ENCODE results near the gene DUOXA2. TPM values are rescaled to one million over a fixed set of nuclear protein-coding genes. Genes with fewer than 3 reads are reported as not detected.

Gene DUOXA2
- total and polyA plus RNA-seq, 5 donors, result 0.05 TPM; not detected in 4

DNA sequence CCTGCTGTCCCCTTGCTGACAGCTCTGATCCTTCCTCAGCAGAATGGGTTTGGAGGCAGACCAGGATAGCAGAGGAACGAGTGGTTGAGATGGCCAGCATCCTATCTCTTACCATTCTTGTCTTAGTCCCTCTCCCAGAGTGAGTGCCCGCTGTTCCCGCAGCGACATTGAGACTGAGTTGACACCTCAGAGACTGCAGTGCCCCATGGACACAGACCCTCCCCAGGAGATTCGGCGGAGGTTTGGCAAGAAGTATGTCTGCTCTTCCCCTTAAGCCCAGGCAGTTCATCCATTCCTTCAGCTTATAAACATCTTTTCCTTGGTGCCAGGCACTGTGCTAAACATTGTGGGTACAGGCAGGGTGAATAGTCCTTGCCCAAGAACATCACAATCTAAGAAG is 36.9 kb downstream of the DUOXA2 start:
- DNase-seq, result peak in 1 of 3 donors; percentile 3
- Histone ChIP-seq H3K27ac (ENCODE audit: low read length) (no peak overlapping the region), H3K27me3 (ENCODE audit: control insufficient read depth, insufficient read depth) (no peaks in the 10 kb centered on the region), H3K9me3 (ENCODE audit: control insufficient read depth, low read length) (no peaks in the 10 kb centered on the region), H3K4me3 (ENCODE audit: low read length) (no peak overlapping the region), H3K4me1 (ENCODE audit: control insufficient read depth, insufficient read depth, low read length) (no peaks in the 10 kb centered on the region)
- 87% methylated on average over 6 of the region's 6 CpGs for WGBS
- intact Hi-C loops (cut with DNase I), result no loop called here
- ATAC-seq, result no peak

GRCh38 chr15:45151998-45152828 is 38.1 kb downstream of the DUOXA2 start:
- DNase-seq (peak in 1 of 3 donors; percentile 46), ATAC-seq (peak in 1 of 2 donors; percentile 23)
- Histone ChIP-seq H3K27ac (ENCODE audit: low read length) (no peak overlapping the region), H3K9me3 (ENCODE audit: control insufficient read depth, low read length) (no peaks in the 10 kb centered on the region), H3K4me1 (ENCODE audit: control insufficient read depth, insufficient read depth, low read length) (no peaks in the 10 kb centered on the region), H3K27me3 (ENCODE audit: control insufficient read depth, insufficient read depth) (no peaks in the 10 kb centered on the region), H3K4me3 (ENCODE audit: low read length) (no peak overlapping the region)
- WGBS, result 91% methylated on average over 36 of the region's 36 CpGs
- intact Hi-C loops (cut with DNase I), result no loop called here

- WGBS, result 74% methylated on average over 8 of the region's 8 CpGs
- no peak overlapping the region for H3K4me3 ChIP-seq (ENCODE audit: low read length)
These were observed 41.6 kb downstream of the DUOXA2 start for GRCh38 chr15:45155739-45156138.

GRCh38 chr15:45156744-45157455 is 42.8 kb downstream of the DUOXA2 start:
- ATAC-seq (peak in 1 of 2 donors; percentile 49), DNase-seq (peak in 1 of 3 donors; percentile 6)
- WGBS, result 64% methylated on average over 7 of the region's 7 CpGs

More at GRCh38 chr15:45155739-45156138, 41.6 kb downstream of the DUOXA2 start:
- Histone ChIP-seq H3K27ac (ENCODE audit: low read length) (no peak overlapping the region), H3K9me3 (ENCODE audit: control insufficient read depth, low read length) (no peaks in the 10 kb centered on the region), H3K4me1 (ENCODE audit: control insufficient read depth, insufficient read depth, low read length) (no peaks in the 10 kb centered on the region), H3K27me3 (ENCODE audit: control insufficient read depth, insufficient read depth) (no peaks in the 10 kb centered on the region)
- DNase-seq (peak in 1 of 3 donors; percentile 66), ATAC-seq (no peak)
- intact Hi-C loops (cut with DNase I), result no loop called here

GRCh38 chr15:45157974-45158373 is 43.8 kb downstream of the DUOXA2 start:
- Histone ChIP-seq H3K4me1 (ENCODE audit: control insufficient read depth, insufficient read depth, low read length) (no peaks in the 10 kb centered on the region), H3K27ac (ENCODE audit: low read length) (no peak overlapping the region), H3K9me3 (ENCODE audit: control insufficient read depth, low read length) (no peaks in the 10 kb centered on the region), H3K27me3 (ENCODE audit: control insufficient read depth, insufficient read depth) (no peaks in the 10 kb centered on the region), H3K4me3 (ENCODE audit: low read length) (no peak overlapping the region)
- intact Hi-C loops (cut with DNase I), result no loop called here
- 59% methylated on average over 1 of the region's 1 CpG for WGBS
- ATAC-seq, result peak in 1 of 2 donors; percentile 35
- DNase-seq, result peak in 2 of 3 donors; percentile 41 to 55

More at GRCh38 chr15:45156744-45157455, 42.8 kb downstream of the DUOXA2 start:
- intact Hi-C loops (cut with DNase I), result no loop called here
- Histone ChIP-seq H3K27me3 (ENCODE audit: control insufficient read depth, insufficient read depth) (no peaks in the 10 kb centered on the region), H3K9me3 (ENCODE audit: control insufficient read depth, low read length) (no peaks in the 10 kb centered on the region), H3K27ac (ENCODE audit: low read length) (no peak overlapping the region), H3K4me3 (ENCODE audit: low read length) (no peak overlapping the region), H3K4me1 (ENCODE audit: control insufficient read depth, insufficient read depth, low read length) (no peaks in the 10 kb centered on the region)

DNA sequence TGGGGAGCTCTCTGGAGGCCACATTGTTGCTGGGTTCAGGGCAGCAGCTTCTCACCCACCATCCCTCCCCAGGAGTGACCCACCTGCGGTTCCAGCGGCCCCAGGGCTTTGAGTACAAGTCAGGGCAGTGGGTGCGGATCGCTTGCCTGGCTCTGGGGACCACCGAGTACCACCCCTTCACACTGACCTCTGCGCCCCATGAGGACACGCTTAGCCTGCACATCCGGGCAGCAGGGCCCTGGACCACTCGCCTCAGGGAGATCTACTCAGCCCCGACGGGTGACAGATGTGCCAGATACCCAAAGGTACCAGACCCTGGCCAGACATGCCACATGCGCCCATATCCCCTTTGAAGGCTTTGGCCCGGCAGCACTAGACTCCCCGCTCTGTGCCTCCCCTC is 47.5 kb downstream of the DUOXA2 start:
- H3K27ac ChIP-seq (ENCODE audit: low read length), result no peak overlapping the region
- intact Hi-C loops (cut with DNase I), result loop anchor here in 2 of 4 donors (10.0 kb wide), 1 partner anchor 243 kb away; a partner anchor contains a TSS
- H3K27me3 ChIP-seq (ENCODE audit: control insufficient read depth, insufficient read depth), result no peaks in the 10 kb centered on the region
- WGBS, result 88% methylated on average over 14 of the region's 14 CpGs
- ATAC-seq, result no peak
- no peaks in the 10 kb centered on the region for H3K4me1 ChIP-seq (ENCODE audit: control insufficient read depth, insufficient read depth, low read length)
- peak in 1 of 3 donors; percentile 44 for DNase-seq
- no peaks in the 10 kb centered on the region for H3K9me3 ChIP-seq (ENCODE audit: control insufficient read depth, low read length)
- H3K4me3 ChIP-seq (ENCODE audit: low read length), result no peak overlapping the region

DNA sequence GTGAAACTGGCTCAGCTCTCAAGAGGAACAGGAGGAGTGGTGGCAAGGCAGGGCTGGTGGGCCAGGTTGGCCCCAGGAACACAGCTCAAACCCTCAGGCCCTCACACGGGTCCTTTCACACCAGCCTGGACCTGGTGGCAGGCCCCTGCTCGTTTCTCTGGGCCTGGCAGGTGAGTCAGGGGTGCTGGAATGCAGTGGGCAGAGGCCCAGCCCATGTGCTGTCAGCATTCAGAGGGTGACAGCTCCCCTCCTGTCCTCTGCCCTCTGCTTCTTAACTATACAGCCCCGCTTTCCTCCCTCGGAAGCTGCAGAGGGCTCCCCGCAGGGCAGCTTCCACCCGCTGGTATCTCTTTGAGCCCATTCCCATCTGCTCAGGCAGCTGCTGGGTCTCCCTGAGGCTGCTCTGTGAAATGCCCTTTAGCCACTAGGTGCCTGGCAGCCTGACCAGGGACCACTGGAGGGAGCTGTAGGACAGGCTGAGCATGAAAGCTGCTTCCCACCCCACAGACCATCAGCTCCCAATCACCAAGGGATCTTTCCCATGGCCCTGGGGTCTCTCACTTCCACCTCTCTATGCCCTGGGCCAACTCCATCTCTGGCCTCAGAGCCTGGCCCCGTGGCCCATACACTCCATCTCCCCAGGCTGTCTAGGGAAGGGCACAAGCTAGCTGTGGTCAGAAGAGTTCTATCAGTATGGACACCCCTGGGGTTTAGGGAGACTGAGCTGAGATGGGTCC is 48.8 kb downstream of the DUOXA2 start:
- no peaks in the 10 kb centered on the region for H3K4me1 ChIP-seq (ENCODE audit: control insufficient read depth, insufficient read depth, low read length)
- no peaks in the 10 kb centered on the region for H3K9me3 ChIP-seq (ENCODE audit: control insufficient read depth, low read length)
- no peaks in the 10 kb centered on the region for H3K27me3 ChIP-seq (ENCODE audit: control insufficient read depth, insufficient read depth)
- WGBS, result 5% methylated on average over 7 of the region's 7 CpGs
- peak; percentile 59 to 66 for ATAC-seq
- intact Hi-C loops (cut with DNase I), result loop anchor here in 2 of 4 donors (10.0 kb wide), 1 partner anchor 242 kb away; a partner anchor contains a TSS
- peak; percentile 81 to 92 (median 89) for DNase-seq
- H3K27ac ChIP-seq (ENCODE audit: low read length), result no peak overlapping the region
- H3K4me3 ChIP-seq (ENCODE audit: low read length), result no peak overlapping the region

DNA sequence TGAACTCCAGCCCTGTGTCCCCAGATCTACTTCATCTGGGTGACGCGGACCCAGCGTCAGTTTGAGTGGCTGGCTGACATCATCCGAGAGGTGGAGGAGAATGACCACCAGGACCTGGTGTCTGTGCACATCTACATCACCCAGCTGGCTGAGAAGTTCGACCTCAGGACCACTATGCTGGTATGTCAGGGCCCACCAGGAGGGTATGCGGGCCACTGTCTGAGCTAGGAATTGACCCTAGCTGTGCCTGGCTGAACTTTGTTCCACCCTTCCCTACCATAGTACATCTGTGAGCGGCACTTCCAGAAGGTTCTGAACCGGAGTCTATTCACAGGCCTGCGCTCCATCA is 49.4 kb downstream of the DUOXA2 start:
- Histone ChIP-seq H3K4me3 (ENCODE audit: low read length) (no peak overlapping the region), H3K27me3 (ENCODE audit: control insufficient read depth, insufficient read depth) (no peaks in the 10 kb centered on the region), H3K27ac (ENCODE audit: low read length) (no peak overlapping the region), H3K9me3 (ENCODE audit: control insufficient read depth, low read length) (no peaks in the 10 kb centered on the region), H3K4me1 (ENCODE audit: control insufficient read depth, insufficient read depth, low read length) (no peaks in the 10 kb centered on the region)
- WGBS, result 78% methylated on average over 9 of the region's 9 CpGs
- ATAC-seq, result no peak
- intact Hi-C loops (cut with DNase I), result loop anchor here in 2 of 4 donors (10.0 kb wide), 1 partner anchor 241 kb away; a partner anchor contains a TSS
- no peak for DNase-seq

- Histone ChIP-seq H3K27me3 (ENCODE audit: control insufficient read depth, insufficient read depth) (no peaks in the 10 kb centered on the region), H3K4me1 (ENCODE audit: control insufficient read depth, insufficient read depth, low read length) (peaks cover 5% of the 10 kb centered on the region), H3K27ac (ENCODE audit: low read length) (no peak overlapping the region), H3K9me3 (ENCODE audit: control insufficient read depth, low read length) (no peaks in the 10 kb centered on the region), H3K4me3 (ENCODE audit: low read length) (no peak overlapping the region)
- no peak for DNase-seq
- ATAC-seq, result no peak
- WGBS, result 97% methylated on average over 1 of the region's 1 CpG
- intact Hi-C loops (cut with DNase I), result loop anchor here in 2 of 4 donors (5.0 to 10.0 kb wide), 2 partner anchors 37 to 240 kb away; a partner anchor contains a TSS
These were observed 50.8 kb downstream of the DUOXA2 start for GRCh38 chr15:45164914-45165313.

- H3K9me3 ChIP-seq (ENCODE audit: control insufficient read depth, low read length), result no peaks in the 10 kb centered on the region
- intact Hi-C loops (cut with DNase I), result loop anchor here in 2 of 4 donors (5.0 to 10.0 kb wide), 2 partner anchors 37 to 239 kb away; a partner anchor contains a TSS
- no peaks in the 10 kb centered on the region for H3K27me3 ChIP-seq (ENCODE audit: control insufficient read depth, insufficient read depth)
- H3K4me1 ChIP-seq (ENCODE audit: control insufficient read depth, insufficient read depth, low read length), result peaks cover 5% of the 10 kb centered on the region
- no peak overlapping the region for H3K27ac ChIP-seq (ENCODE audit: low read length)
- peak in 1 of 3 donors; percentile 47 for DNase-seq
- 72% methylated on average over 5 of the region's 5 CpGs for WGBS
- no peak overlapping the region for H3K4me3 ChIP-seq (ENCODE audit: low read length)
- no peak for ATAC-seq
These were observed 51.4 kb downstream of the DUOXA2 start for GRCh38 chr15:45165536-45165935.
